GM19372 (cell line): ENCODE results near the gene PRSS58.

Source experiments
- ATAC-seq: cut with Tn5 transposase; IDR thresholded peaks from one replicate; pipeline ENCODE4 v1.9.1; 2021; ENCODE audit warnings: mild to moderate bottlenecking, low read depth, moderate library complexity; ENCODE audit not compliant: unreplicated experiment

Gene PRSS58

GRCh38 chr7:142257958-142258357, at the start of gene PRSS58:
Gene PRSS58 (minus strand): TSS chr7:142258058. CDS start chr7:142257707, 351 bp downstream.
- ATAC-seq: no peak

- ATAC-seq: no peak
These were observed 49.5 kb upstream of the PRSS58 start for GRCh38 chr7:142307246-142307900.

GRCh38 chr7:142303650-142304049, 45.8 kb upstream of the PRSS58 start:
- no peak for ATAC-seq

- no peak for ATAC-seq
These were observed 44.2 kb upstream of the PRSS58 start for GRCh38 chr7:142301923-142302550.

- ATAC-seq: no peak
These were observed 43.4 kb upstream of the PRSS58 start for GRCh38 chr7:142301299-142301698.

- ATAC-seq: no peak
These were observed 42.8 kb upstream of the PRSS58 start for GRCh38 chr7:142300689-142301088.

GRCh38 chr7:142299237-142299781, 41.5 kb upstream of the PRSS58 start:
- ATAC-seq: no peak

- no peak for ATAC-seq
These were observed 40.8 kb upstream of the PRSS58 start for GRCh38 chr7:142298627-142299026.

- no peak for ATAC-seq
These were observed 40.2 kb upstream of the PRSS58 start for GRCh38 chr7:142298009-142298408.

GRCh38 chr7:142280263-142280662, 22.4 kb upstream of the PRSS58 start:
- no peak for ATAC-seq

- ATAC-seq: no peak
These were observed 21.7 kb upstream of the PRSS58 start for GRCh38 chr7:142279601-142280000.

- no peak for ATAC-seq
These were observed 17.2 kb upstream of the PRSS58 start for GRCh38 chr7:142275028-142275427.

- ATAC-seq: no peak
These were observed 15.0 kb upstream of the PRSS58 start for GRCh38 chr7:142272841-142273240.

GRCh38 chr7:142263598-142264380, 5.9 kb upstream of the PRSS58 start:
- ATAC-seq: no peak

GRCh38 chr7:142250705-142251104, 7.2 kb downstream of the PRSS58 start:
- ATAC-seq: no peak

- no peak for ATAC-seq
These were observed 7.9 kb downstream of the PRSS58 start for GRCh38 chr7:142249918-142250317.

GRCh38 chr7:142248166-142249160, 9.4 kb downstream of the PRSS58 start:
- no peak for ATAC-seq

- no peak for ATAC-seq
These were observed 14.0 kb downstream of the PRSS58 start for GRCh38 chr7:142243823-142244222.

GRCh38 chr7:142240546-142240945, 17.3 kb downstream of the PRSS58 start:
- no peak for ATAC-seq

- ATAC-seq: no peak
These were observed 26.1 kb downstream of the PRSS58 start for GRCh38 chr7:142231716-142232115.
